ENCODE measurements around the gene EPN3.

The EPN3 gene

GRCh38 chr17:50511058-50511457 lies 21.5 kb upstream of the EPN3 start:
- DNase-seq (ENCODE audit: low read depth), result no peak

- no peak for DNase-seq (ENCODE audit: low read depth)
Measured at GRCh38 chr17:50513495-50513894, 19.0 kb upstream of the EPN3 start.

- DNase-seq (ENCODE audit: low read depth), result no peak
Measured at GRCh38 chr17:50514388-50514787, 18.1 kb upstream of the EPN3 start.

GRCh38 chr17:50514936-50515702 lies 17.4 kb upstream of the EPN3 start:
- no peak for DNase-seq (ENCODE audit: low read depth)

GRCh38 chr17:50517011-50517410 lies 15.5 kb upstream of the EPN3 start:
- no peak for DNase-seq (ENCODE audit: low read depth)

GRCh38 chr17:50517504-50518383 lies 14.8 kb upstream of the EPN3 start:
- no peak for DNase-seq (ENCODE audit: low read depth)

GRCh38 chr17:50518384-50519023 lies 14.0 kb upstream of the EPN3 start:
- no peak for DNase-seq (ENCODE audit: low read depth)

- no peak for DNase-seq (ENCODE audit: low read depth)
Measured at GRCh38 chr17:50519141-50519834, 13.2 kb upstream of the EPN3 start.

GRCh38 chr17:50520483-50520882 lies 12.1 kb upstream of the EPN3 start:
- DNase-seq (ENCODE audit: low read depth), result no peak

- no peak for DNase-seq (ENCODE audit: low read depth)
Measured at GRCh38 chr17:50521514-50521913, 11.0 kb upstream of the EPN3 start.

- DNase-seq (ENCODE audit: low read depth), result no peak
Measured at GRCh38 chr17:50522766-50523165, 9.8 kb upstream of the EPN3 start.

- DNase-seq (ENCODE audit: low read depth), result no peak
Measured at GRCh38 chr17:50523208-50523607, 9.3 kb upstream of the EPN3 start.

GRCh38 chr17:50524838-50525237 lies 7.7 kb upstream of the EPN3 start:
- DNase-seq (ENCODE audit: low read depth), result no peak

- no peak for DNase-seq (ENCODE audit: low read depth)
Measured at GRCh38 chr17:50527155-50527762, 5.3 kb upstream of the EPN3 start.

- DNase-seq (ENCODE audit: low read depth), result no peak
Measured at GRCh38 chr17:50527949-50528474, 4.5 kb upstream of the EPN3 start.

GRCh38 chr17:50529849-50530248 lies 2.7 kb upstream of the EPN3 start:
- no peak for DNase-seq (ENCODE audit: low read depth)

- no peak for DNase-seq (ENCODE audit: low read depth)
Measured at GRCh38 chr17:50531428-50532025, 1.0 kb upstream of the EPN3 start.

GRCh38 chr17:50533185-50533584 lies 650 bp downstream of the EPN3 start:
- no peak for DNase-seq (ENCODE audit: low read depth)

- no peak for DNase-seq (ENCODE audit: low read depth)
Measured at GRCh38 chr17:50533720-50534148, 1.2 kb downstream of the EPN3 start.

- DNase-seq (ENCODE audit: low read depth), result no peak
Measured at GRCh38 chr17:50534222-50534978, 1.9 kb downstream of the EPN3 start.

Measured in stimulated activated CD8-positive, alpha-beta memory T cell treated with anti-CD3 and anti-CD28 coated beads, Interleukin-15, amount 100 ng/mL, for 24 hours (primary cell).